IMR-90 (cell line): Measurements from ENCODE around the gene VPS8. TPM values are rescaled to one million over a fixed set of nuclear protein-coding genes. Genes with fewer than 3 reads are reported as not detected.

Source experiments
- ATAC-seq: fragments of 200-7000 bp; cut with Tn5 transposase; 2 replicates; pipeline ENCODE4 v1.9.1; 2020; ENCODE audit warnings: low read depth, mild to moderate bottlenecking, moderate library complexity
- BruUV-seq: library from RNA; stranded (reverse); fragments of 400-500 nt; replicated peaks from 2 replicates; lab custom pipeline; 2021; lab: Mats Ljungman, UMichigan
- CTCF ChIA-PET: fragments of 300-600 bp; formaldehyde crosslinking; extraction: SDS; loops from one replicate; lab custom pipeline; 2021; ENCODE audit warnings: antibody characterized with exemption; lab: Yijun Ruan, JAX
- POLR2A ChIA-PET: fragments of 300-600 bp; sonication (Branson Sonifier 250); formaldehyde crosslinking; loops from one replicate; lab custom pipeline; 2022; ENCODE audit warnings: antibody characterized with exemption; ENCODE audit not compliant: unreplicated experiment; lab: Charles Lee
- DNase-seq: peaks from one replicate; pipeline ENCODE4 v3.0.0; 2013
- H2AFZ ChIP-seq: replicated peaks from 2 replicates; pipeline ENCODE3; 2013; ENCODE audit warnings: low read length, mild to moderate bottlenecking; ENCODE audit not compliant: poor library complexity
- H2AK5ac ChIP-seq: 2 replicates; pipeline ENCODE4 v1.6.1; 2013; ENCODE audit warnings: low read depth, low read length, inconsistent platforms
- H2AK9ac ChIP-seq: replicated peaks from 2 replicates; pipeline ENCODE3; 2013; ENCODE audit warnings: mild to moderate bottlenecking, low read depth, low read length, moderate library complexity; ENCODE audit not compliant: poor library complexity
- H2BK120ac ChIP-seq: 2 replicates; pipeline ENCODE4 v1.6.1; 2013; ENCODE audit warnings: low read depth, low read length, inconsistent platforms
- H2BK15ac ChIP-seq: 3 replicates; pipeline ENCODE4 v1.6.1; 2013; ENCODE audit warnings: low read depth, low read length, inconsistent platforms
- H2BK20ac ChIP-seq: 2 replicates; pipeline ENCODE4 v1.6.1; 2013; ENCODE audit warnings: low read depth, mild to moderate bottlenecking, inconsistent platforms, low read length, moderate library complexity
- H2BK5ac ChIP-seq: 2 replicates; pipeline ENCODE4 v1.6.1; 2013; ENCODE audit warnings: mild to moderate bottlenecking, low read depth, low read length, inconsistent platforms; ENCODE audit not compliant: poor library complexity, severe bottlenecking
- H3K14ac ChIP-seq: replicated peaks from 2 replicates; pipeline ENCODE4 v1.6.1; 2013; ENCODE audit warnings: low read depth, low read length, inconsistent platforms
- H3K18ac ChIP-seq: 2 replicates; pipeline ENCODE4 v1.6.1; 2013; ENCODE audit warnings: low read depth, low read length, control low read depth
- H3K23ac ChIP-seq: 2 replicates; pipeline ENCODE4 v1.6.1; 2013; ENCODE audit warnings: low read depth, low read length, inconsistent platforms
- H3K27ac ChIP-seq: 2 replicates; pipeline ENCODE4 v1.5.1; 2013; ENCODE audit warnings: mild to moderate bottlenecking, control low read depth, low read length; ENCODE audit not compliant: insufficient read depth
- H3K27me3 ChIP-seq: 2 replicates; pipeline ENCODE4 v1.6.1; 2013; ENCODE audit warnings: low read length; ENCODE audit not compliant: control insufficient read depth, insufficient read depth
- H3K36me3 ChIP-seq: 2 replicates; pipeline ENCODE4 v1.6.1; 2013; ENCODE audit warnings: low read length, mixed read lengths; ENCODE audit not compliant: control insufficient read depth, insufficient read depth
- H3K4ac ChIP-seq: 2 replicates; pipeline ENCODE4 v1.6.1; 2013; ENCODE audit warnings: low read depth, low read length, inconsistent platforms
- H3K4me1 ChIP-seq: 2 replicates; pipeline ENCODE4 v1.6.1; 2013; ENCODE audit warnings: low read length, mixed read lengths; ENCODE audit not compliant: control insufficient read depth, insufficient read depth
- H3K4me2 ChIP-seq: 2 replicates; pipeline ENCODE4 v1.6.1; 2013; ENCODE audit warnings: low read depth, mild to moderate bottlenecking, control low read depth, low read length, moderate library complexity
- H3K4me3 ChIP-seq: 2 replicates; pipeline ENCODE4 v1.5.1; 2013; ENCODE audit warnings: low read depth, mild to moderate bottlenecking, control low read depth, low read length, moderate library complexity; ENCODE audit not compliant: insufficient read depth
- H3K56ac ChIP-seq: 2 replicates; pipeline ENCODE4 v1.6.1; 2013; ENCODE audit warnings: low read length, inconsistent platforms; ENCODE audit not compliant: insufficient read depth; ENCODE audit errors: extremely low read depth
- H3K79me1 ChIP-seq, 2 experiments: 2 replicates each; pipeline ENCODE4 v1.6.1; 2013; ENCODE audit warnings: low read length in 2 of 2, inconsistent platforms in 1 of 2, low read depth in 1 of 2
- H3K9ac ChIP-seq: 2 replicates; pipeline ENCODE4 v1.6.1; 2013; ENCODE audit warnings: low read depth, low read length, control low read depth
- H3K9me1 ChIP-seq: 2 replicates; pipeline ENCODE4 v1.6.1; 2013; ENCODE audit warnings: low read length, inconsistent platforms; ENCODE audit not compliant: insufficient read depth
- H3K9me3 ChIP-seq: 2 replicates; pipeline ENCODE4 v1.6.1; 2013; ENCODE audit warnings: low read length; ENCODE audit not compliant: control insufficient read depth, insufficient read depth
- H4K20me1 ChIP-seq: 2 replicates; pipeline ENCODE4 v1.6.1; 2013; ENCODE audit warnings: low read length, inconsistent platforms; ENCODE audit not compliant: insufficient read depth
- H4K5ac ChIP-seq: 2 replicates; pipeline ENCODE4 v1.6.1; 2013; ENCODE audit warnings: mild to moderate bottlenecking, low read depth, low read length, control low read depth
- H4K8ac ChIP-seq, 2 experiments: 2 replicates each; pipeline ENCODE4 v1.6.1; 2013; ENCODE audit warnings: low read depth in 2 of 2, low read length in 2 of 2, control low read depth in 1 of 2, inconsistent platforms in 1 of 2
- H4K91ac ChIP-seq: 2 replicates; pipeline ENCODE4 v1.6.1; 2013; ENCODE audit warnings: low read depth, low read length, inconsistent platforms; ENCODE audit not compliant: insufficient read depth
- CEBPB ChIP-seq: IDR thresholded peaks from 2 replicates; pipeline ENCODE4 v1.6.1; 2012; ENCODE audit warnings: low read depth, low read length, improper control_type of control experiment
- MAZ ChIP-seq: IDR thresholded peaks from 2 replicates; pipeline ENCODE4 v1.6.1; 2012; ENCODE audit warnings: low read depth, mild to moderate bottlenecking, low read length, improper control_type of control experiment, moderate library complexity, borderline replicate concordance
- POLR2A ChIP-seq: IDR thresholded peaks from 2 replicates; pipeline ENCODE4 v1.6.1; 2012; ENCODE audit warnings: mild to moderate bottlenecking, low read depth, low read length
- RAD21 ChIP-seq: IDR thresholded peaks from 2 replicates; pipeline ENCODE4 v1.6.1; 2012; ENCODE audit warnings: low read length, improper control_type of control experiment
- WGBS, 2 experiments: methylation state at CpG; one replicate each; pipeline versions ENCODE4 v1.1.5 to v1.1.7; 2013; ENCODE audit warnings: missing lambda C conversion rate in 2 of 2; ENCODE audit not compliant: insufficient read length in 1 of 2; ENCODE audit errors: extremely low coverage in 2 of 2; 5-methylcytosine and 5-hydroxymethylcytosine counted together
- dilution Hi-C: fragments of 300-500 bp; cut with HindIII; formaldehyde crosslinking; loops from one replicate; pipeline ENCODE4 v1.14.3; 2018; ENCODE audit warnings: low sequenced_read_pairs; ENCODE audit not compliant: unreplicated experiment
- in situ Hi-C: fragments of 300-500 bp; cut with MboI; formaldehyde crosslinking; loops from 3 replicates; pipeline ENCODE4 v1.14.3; 2019; ENCODE audit warnings: low sequenced_read_pairs, inconsistent platforms, mixed read lengths
- intact Hi-C: fragments of 100-400 bp; cut with micrococcal nuclease; formaldehyde crosslinking; loops from 2 replicates; pipeline ENCODE4 v1.10.0; 2022
- polyA plus RNA-seq, 3 experiments: library from polyadenylated mRNA; depleted of rRNA; stranded (reverse); fragments of >200 nt; gene quantifications; 2 replicates each; pipeline ENCODE4 v1.2.3, GENCODE V29; 2012; ENCODE audit warnings: low replicate concordance in 1 of 3
- total RNA-seq: library from RNA; depleted of rRNA; stranded (reverse); fragments of >200 nt; gene quantifications from 2 replicates; pipeline ENCODE4 v1.2.3, GENCODE V29; 2012
- TF ChIP-seq, protein P1 (sequence below): fragments of 150-350 bp; IDR thresholded peaks from 2 replicates; pipeline ENCODE4 v1.6.1; 2016; ENCODE audit warnings: low read depth, mild to moderate bottlenecking, low read length, moderate library complexity, borderline replicate concordance
- TF ChIP-seq, protein P2 (sequence below): fragments of 150-350 bp; IDR thresholded peaks from 2 replicates; pipeline ENCODE4 v1.6.1; 2017; ENCODE audit warnings: mild to moderate bottlenecking, antibody characterized with exemption, low read length, low read depth

Gene VPS8
- total and polyA plus RNA-seq, 2 of the 4 experiments (the other 2 are of a cell fraction), result 14.0 to 56.1 TPM

DNA sequence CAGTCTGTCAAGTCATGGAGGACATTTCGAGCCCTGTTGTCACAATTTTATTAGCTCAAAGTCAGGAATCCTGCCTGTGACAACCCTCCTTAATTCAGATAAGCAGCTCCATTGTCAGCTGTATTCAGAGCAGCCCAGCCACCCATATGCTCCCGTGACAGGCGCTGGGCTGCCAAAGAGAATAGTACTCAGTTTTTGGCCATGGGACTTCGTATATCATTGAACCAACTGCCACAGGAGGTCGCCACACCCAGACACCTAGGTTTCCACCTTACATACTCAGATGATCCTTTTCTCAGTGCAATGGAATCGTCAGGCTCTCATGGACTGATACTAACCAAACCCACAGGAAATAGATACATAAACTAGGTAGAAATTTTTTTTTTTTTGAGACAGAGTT is 240.7 kb downstream of the VPS8 start:
- no peak overlapping the region for H2AK5ac ChIP-seq
- H3K4me1 ChIP-seq, result no peaks in the 10 kb centered on the region
- no peaks in the 10 kb centered on the region for H3K79me1 ChIP-seq
- H2BK120ac ChIP-seq, result no peak overlapping the region
- no peak overlapping the region for H3K4me3 ChIP-seq
- H3K9ac ChIP-seq, result no peak overlapping the region
- DNase-seq (no peak), ATAC-seq (no peak)
- no peak overlapping the region for H3K14ac ChIP-seq
- no peak overlapping the region for H3K4ac ChIP-seq
- H3K23ac ChIP-seq, result no peak overlapping the region
- dilution Hi-C loops, result no loop called here
- H3K56ac ChIP-seq, result no peak overlapping the region
- no peak overlapping the region for H4K5ac ChIP-seq
- peaks cover 22% of the 10 kb centered on the region for H3K36me3 ChIP-seq
- no peak overlapping the region for H3K4me2 ChIP-seq
- H2BK20ac ChIP-seq, result no peak overlapping the region
- no peak overlapping the region for H2BK15ac ChIP-seq
- POLR2A ChIA-PET, result no interaction called here
- in situ Hi-C loops, result no loop called here
- H4K20me1 ChIP-seq, result no peaks in the 10 kb centered on the region
- H4K91ac ChIP-seq, result no peak overlapping the region
- H2AK9ac ChIP-seq, result no peak overlapping the region
- H3K18ac ChIP-seq, result no peak overlapping the region
- no peak overlapping the region for H4K8ac ChIP-seq
- H3K27me3 ChIP-seq, result no peaks in the 10 kb centered on the region
- H3K9me3 ChIP-seq, result peaks cover 2% of the 10 kb centered on the region; the same call in 1 of the 2 replicates
- no peak overlapping the region for H2AFZ ChIP-seq
- no CpG with 5 or more reads among the region's 6 CpGs for WGBS, 2 experiments
- H3K27ac ChIP-seq, result no peak overlapping the region
- no peak for TF ChIP-seq RAD21
- TF ChIP-seq, protein P1, sequence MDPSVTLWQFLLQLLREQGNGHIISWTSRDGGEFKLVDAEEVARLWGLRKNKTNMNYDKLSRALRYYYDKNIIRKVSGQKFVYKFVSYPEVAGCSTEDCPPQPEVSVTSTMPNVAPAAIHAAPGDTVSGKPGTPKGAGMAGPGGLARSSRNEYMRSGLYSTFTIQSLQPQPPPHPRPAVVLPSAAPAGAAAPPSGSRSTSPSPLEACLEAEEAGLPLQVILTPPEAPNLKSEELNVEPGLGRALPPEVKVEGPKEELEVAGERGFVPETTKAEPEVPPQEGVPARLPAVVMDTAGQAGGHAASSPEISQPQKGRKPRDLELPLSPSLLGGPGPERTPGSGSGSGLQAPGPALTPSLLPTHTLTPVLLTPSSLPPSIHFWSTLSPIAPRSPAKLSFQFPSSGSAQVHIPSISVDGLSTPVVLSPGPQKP, result no peak
- no peak for TF ChIP-seq MAZ
- no peak for TF ChIP-seq CEBPB
- TF ChIP-seq POLR2A, result no peak
- TF ChIP-seq, protein P2, sequence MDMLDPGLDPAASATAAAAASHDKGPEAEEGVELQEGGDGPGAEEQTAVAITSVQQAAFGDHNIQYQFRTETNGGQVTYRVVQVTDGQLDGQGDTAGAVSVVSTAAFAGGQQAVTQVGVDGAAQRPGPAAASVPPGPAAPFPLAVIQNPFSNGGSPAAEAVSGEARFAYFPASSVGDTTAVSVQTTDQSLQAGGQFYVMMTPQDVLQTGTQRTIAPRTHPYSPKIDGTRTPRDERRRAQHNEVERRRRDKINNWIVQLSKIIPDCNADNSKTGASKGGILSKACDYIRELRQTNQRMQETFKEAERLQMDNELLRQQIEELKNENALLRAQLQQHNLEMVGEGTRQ, result no peak
- CTCF ChIA-PET, result no interaction called here
- BruUV-seq, result no TSS peak
- intact Hi-C loops, result loop anchor here (5.0 kb wide), 1 partner anchor 1690 kb away; no protein-coding TSS in a partner anchor
- H2BK5ac ChIP-seq, result no peak overlapping the region
- no peaks in the 10 kb centered on the region for H3K9me1 ChIP-seq
